HepG2 (cell line): ENCODE results near the gene NALCN. TPM values are rescaled to one million over a fixed set of nuclear protein-coding genes. Genes with fewer than 3 reads are reported as not detected.

ENCODE experiments used
- ATAC-seq: fragments of 200-7000 bp; cut with Tn5 transposase; 3 replicates; pipeline ENCODE4 v1.9.1; 2020; ENCODE audit warnings: mild to moderate bottlenecking, moderate library complexity
- BruUV-seq: library from RNA; stranded (reverse); fragments of 400-500 nt; replicated peaks from 2 replicates; lab custom pipeline; 2021; lab: Mats Ljungman, UMichigan
- CTCF ChIA-PET: fragments of 300-600 bp; formaldehyde crosslinking; extraction: SDS; loops from one replicate; lab custom pipeline; 2021; ENCODE audit warnings: low total read pairs, inconsistent platforms, low intra/inter-chr PET ratio; lab: Yijun Ruan, JAX
- POLR2A ChIA-PET: fragments of 350-600 bp; sonication (Branson Sonifier 250); formaldehyde crosslinking; loops from one replicate; lab custom pipeline; 2020; ENCODE audit warnings: antibody characterized with exemption, inconsistent platforms; lab: Yijun Ruan, JAX
- DNase-seq: peaks from one replicate; pipeline ENCODE4 v3.0.0-alpha.2; 2015; ENCODE audit warnings: low spot score
- FAIRE-seq: peaks from 3 replicates; lab custom pipeline; 2011; peaks lifted over from hg19 to GRCh38; lab: Jason Lieb, UNC
- H2AFZ ChIP-seq: one replicate; pipeline ENCODE4 v1.6.1; 2011; ENCODE audit warnings: low read length, inconsistent platforms
- H3K27ac ChIP-seq: fragments of 300-600 bp; 3 replicates; pipeline ENCODE4 v1.8.0; 2011; ENCODE audit warnings: mixed run types, mild to moderate bottlenecking, mixed read lengths, low read length, inconsistent platforms; ENCODE audit not compliant: insufficient read depth; ENCODE audit errors: extremely low read length
- H3K27me3 ChIP-seq, 2 experiments: fragments of 200-600 bp in 1 of 2; 2 replicates in 1 of 2; 3 replicates in 1 of 2; pipeline versions ENCODE4 v1.6.0 to v1.8.0; 2011; ENCODE audit warnings: low read length in 2 of 2, mild to moderate bottlenecking in 2 of 2, moderate library complexity in 2 of 2, inconsistent platforms in 1 of 2; ENCODE audit not compliant: insufficient read depth in 2 of 2, control insufficient read depth in 1 of 2
- H3K36me3 ChIP-seq, 2 experiments: fragments of 200-600 bp in 1 of 2; replicated peaks in 1 of 2; 2 replicates in 1 of 2; 3 replicates in 1 of 2; pipeline versions ENCODE4 v1.5.1 to v1.8.0; 2011; ENCODE audit warnings: low read length in 2 of 2, inconsistent platforms in 1 of 2; ENCODE audit not compliant: insufficient read depth in 2 of 2, control insufficient read depth in 1 of 2
- H3K4me1 ChIP-seq: 2 replicates; pipeline ENCODE4 v1.5.1; 2012; ENCODE audit warnings: low read length, inconsistent platforms; ENCODE audit not compliant: insufficient read depth
- H3K4me2 ChIP-seq: 2 replicates; pipeline ENCODE4 v1.6.0; 2011; ENCODE audit warnings: low read depth, low read length, inconsistent platforms
- H3K4me3 ChIP-seq, 3 experiments: fragments of 200-600 bp in 1 of 3; sonication (generic), shearing (Covaris generic) in 1 of 3; replicated peaks in 1 of 3; 2 replicates each; pipeline ENCODE4 v1.5.1; 2011 to 2016; ENCODE audit warnings: low read length in 3 of 3, inconsistent platforms in 2 of 3, low read depth in 2 of 3, mild to moderate bottlenecking in 2 of 3, control low read depth in 1 of 3, mixed read lengths in 1 of 3; ENCODE audit not compliant: insufficient read depth in 1 of 3
- H3K79me2 ChIP-seq: one replicate; pipeline ENCODE4 v1.6.1; 2011; ENCODE audit warnings: low read length, inconsistent platforms; ENCODE audit not compliant: insufficient read depth
- H3K9ac ChIP-seq: 2 replicates; pipeline ENCODE4 v1.6.0; 2011; ENCODE audit warnings: mild to moderate bottlenecking, low read depth, low read length, inconsistent platforms; ENCODE audit not compliant: insufficient read depth
- H3K9me3 ChIP-seq: 2 replicates; pipeline ENCODE4 v1.5.1; 2012; ENCODE audit warnings: mild to moderate bottlenecking, low read length
- H4K20me1 ChIP-seq: 2 replicates; pipeline ENCODE4 v1.6.0; 2011; ENCODE audit warnings: inconsistent platforms, mild to moderate bottlenecking, low read length, moderate library complexity; ENCODE audit not compliant: insufficient read depth
- HDAC1 ChIP-seq: sonication (generic); formaldehyde crosslinking; IDR thresholded peaks from 2 replicates; pipeline ENCODE4 v1.5.1; 2020; ENCODE audit warnings: mild to moderate bottlenecking, missing genetic modification reagents
- HMGXB3 ChIP-seq: sonication (generic); formaldehyde crosslinking; IDR thresholded peaks from 2 replicates; pipeline ENCODE4 v1.4.0; 2020; ENCODE audit warnings: missing genetic modification reagents, borderline replicate concordance
- MIER2 ChIP-seq: IDR thresholded peaks from 2 replicates; pipeline ENCODE4 v1.6.1; 2016; ENCODE audit warnings: missing biosample characterization, missing genetic modification reagents
- NCOA2 ChIP-seq: sonication (generic); formaldehyde crosslinking; IDR thresholded peaks from 2 replicates; pipeline ENCODE4 v1.8.0; 2022; ENCODE audit warnings: inconsistent platforms
- NFKBIZ ChIP-seq: IDR thresholded peaks from 2 replicates; pipeline ENCODE4 v1.6.1; 2018; ENCODE audit warnings: missing genetic modification reagents, missing compliant biosample characterization
- SRSF4 ChIP-seq: fragments of 200-400 bp; formaldehyde crosslinking; IDR thresholded peaks from one replicate; pipeline ENCODE4 v1.6.1; 2018; ENCODE audit warnings: mild to moderate bottlenecking, low read depth, low read length, moderate library complexity; ENCODE audit not compliant: poor library complexity, severe bottlenecking
- TBL1XR1 ChIP-seq: fragments of 150-350 bp; IDR thresholded peaks from 2 replicates; pipeline ENCODE4 v1.6.1; 2014; ENCODE audit warnings: borderline replicate concordance, low read length; ENCODE audit not compliant: partially characterized antibody
- WIZ ChIP-seq: sonication (generic); formaldehyde crosslinking; IDR thresholded peaks from 2 replicates; pipeline ENCODE4 v1.5.1; 2020; ENCODE audit warnings: mild to moderate bottlenecking, missing genetic modification reagents
- ZBTB38 ChIP-seq: sonication (generic); formaldehyde crosslinking; IDR thresholded peaks from 2 replicates; pipeline ENCODE4 v1.5.1; 2020; ENCODE audit warnings: mild to moderate bottlenecking, missing genetic modification reagents
- ZNF20 ChIP-seq: sonication (generic); formaldehyde crosslinking; IDR thresholded peaks from 2 replicates; pipeline ENCODE4 v1.4.0; 2020; ENCODE audit warnings: mild to moderate bottlenecking, moderate library complexity, missing genetic modification reagents
- ZNF430 ChIP-seq: sonication (generic); formaldehyde crosslinking; IDR thresholded peaks from 2 replicates; pipeline ENCODE4 v1.9.0; 2021; ENCODE audit warnings: mild to moderate bottlenecking, missing genetic modification reagents
- ZNF569 ChIP-seq: sonication (generic); formaldehyde crosslinking; IDR thresholded peaks from 2 replicates; pipeline ENCODE4 v1.5.0; 2020; ENCODE audit warnings: mild to moderate bottlenecking, missing genetic modification reagents, moderate library complexity, borderline replicate concordance
- ZNF713 ChIP-seq: sonication (generic); formaldehyde crosslinking; IDR thresholded peaks from 2 replicates; pipeline ENCODE4 v1.4.0; 2020; ENCODE audit warnings: mild to moderate bottlenecking, missing genetic modification reagents
- ZNF768 ChIP-seq: sonication (generic); formaldehyde crosslinking; IDR thresholded peaks from 2 replicates; pipeline ENCODE4 v1.4.0; 2020; ENCODE audit warnings: missing genetic modification reagents
- ZNF775 ChIP-seq: sonication (generic); formaldehyde crosslinking; IDR thresholded peaks from 2 replicates; pipeline ENCODE4 v1.4.0; 2020; ENCODE audit warnings: missing genetic modification reagents, mild to moderate bottlenecking, moderate library complexity, borderline replicate concordance
- ZNF891 ChIP-seq: sonication (generic); formaldehyde crosslinking; IDR thresholded peaks from 2 replicates; pipeline ENCODE4 v1.5.0; 2020; ENCODE audit warnings: mild to moderate bottlenecking, missing genetic modification reagents
- WGBS: methylation state at CpG from one replicate; pipeline ENCODE4 v1.1.6; 2017; ENCODE audit warnings: low lambda C conversion rate; 5-methylcytosine and 5-hydroxymethylcytosine counted together
- in situ Hi-C: cut with HindIII; loops from 2 replicates; pipeline ENCODE4 v1.10.0; 2017; ENCODE audit warnings: low pct_unique_long_range_greater_than_20kb; ENCODE audit not compliant: extremely low pct_ligation_motif_present
- intact Hi-C: fragments of 100-400 bp; cut with micrococcal nuclease; formaldehyde crosslinking; loops from one replicate; pipeline ENCODE4 v1.10.0; 2022; ENCODE audit not compliant: unreplicated experiment
- polyA plus RNA-seq, 8 experiments: library from polyadenylated mRNA; depleted of rRNA in 3 of 8; stranded (reverse) in 7 of 8; unstranded in 1 of 8; fragments of >200 nt; fragmentation: Illumina TruSeq in 4 of 8; extraction: Trizol in 4 of 8; gene quantifications; 2 replicates each; pipeline versions ENCODE4 v1.2.1 to v1.2.3, GENCODE V29; 2011 to 2016; ENCODE audit warnings: low read depth in 4 of 8, missing spikeins in 1 of 8, mixed read lengths in 1 of 8; ENCODE audit not compliant: insufficient read depth in 1 of 8
- total RNA-seq, 5 experiments: library from RNA; depleted of rRNA; stranded (reverse); fragments of >200 nt; fragmentation: Illumina TruSeq; extraction: Trizol; gene quantifications; 2 replicates each; pipeline ENCODE4 v1.2.3, GENCODE V29; 2016; ENCODE audit warnings: low read depth in 1 of 5
- TF ChIP-seq, protein P1 (sequence below): sonication (generic); formaldehyde crosslinking; IDR thresholded peaks from 2 replicates; pipeline ENCODE4 v1.4.0; 2020; ENCODE audit warnings: mild to moderate bottlenecking, missing genetic modification reagents, borderline replicate concordance
- TF ChIP-seq, protein P2 (sequence below): sonication (generic); formaldehyde crosslinking; IDR thresholded peaks from 2 replicates; pipeline ENCODE4 v1.8.0; 2022; ENCODE audit warnings: low read depth, missing genetic modification reagents

The NALCN gene
- total and polyA plus RNA-seq, 2 of the 13 experiments (the other 11 are each of a cell fraction or from before 2014, with no cell fraction given) = not detected

GRCh38 chr13:101090287-101090686 is 326.0 kb downstream of the NALCN start:
- in situ Hi-C loops (no loop called here), intact Hi-C loops (no loop called here)
- Histone ChIP-seq H4K20me1 (no peaks in the 10 kb centered on the region), H3K79me2 (no peaks in the 10 kb centered on the region), H3K9ac (no peak overlapping the region), H3K9me3 (no peaks in the 10 kb centered on the region), H3K27ac (no peak overlapping the region), H2AFZ (no peak overlapping the region), H3K27me3 (peaks cover 3 to 15% of the 10 kb centered on the region in 2 experiments; a peak in 2 of 5 replicates), H3K4me1 (no peaks in the 10 kb centered on the region), H3K36me3 (no peaks in the 10 kb centered on the region), H3K4me2 (no peak overlapping the region), H3K4me3 (no peak overlapping the region)
- ATAC-seq (no peak), FAIRE-seq (no peak), DNase-seq (no peak)
- 15% methylated on average over 4 of the region's 4 CpGs for WGBS
- TF ChIP-seq ZNF569 (CRISPR knock-in tag) (no peak), ZBTB38 (no peak), ZNF768 (CRISPR knock-in tag) (no peak), SRSF4 (no peak), ZNF20 (CRISPR knock-in tag) (no peak), MIER2 (CRISPR knock-in tag) (no peak), TBL1XR1 (no peak), NFKBIZ (no peak), NCOA2 (CRISPR knock-in tag) (no peak), WIZ (CRISPR knock-in tag) (no peak), ZNF430 (CRISPR knock-in tag) (no peak), ZNF713 (CRISPR knock-in tag) (no peak), ZNF775 (no peak), HMGXB3 (CRISPR knock-in tag) (no peak), ZNF891 (CRISPR knock-in tag) (no peak), HDAC1 (CRISPR knock-in tag) (no peak)
- TF ChIP-seq, protein P1, sequence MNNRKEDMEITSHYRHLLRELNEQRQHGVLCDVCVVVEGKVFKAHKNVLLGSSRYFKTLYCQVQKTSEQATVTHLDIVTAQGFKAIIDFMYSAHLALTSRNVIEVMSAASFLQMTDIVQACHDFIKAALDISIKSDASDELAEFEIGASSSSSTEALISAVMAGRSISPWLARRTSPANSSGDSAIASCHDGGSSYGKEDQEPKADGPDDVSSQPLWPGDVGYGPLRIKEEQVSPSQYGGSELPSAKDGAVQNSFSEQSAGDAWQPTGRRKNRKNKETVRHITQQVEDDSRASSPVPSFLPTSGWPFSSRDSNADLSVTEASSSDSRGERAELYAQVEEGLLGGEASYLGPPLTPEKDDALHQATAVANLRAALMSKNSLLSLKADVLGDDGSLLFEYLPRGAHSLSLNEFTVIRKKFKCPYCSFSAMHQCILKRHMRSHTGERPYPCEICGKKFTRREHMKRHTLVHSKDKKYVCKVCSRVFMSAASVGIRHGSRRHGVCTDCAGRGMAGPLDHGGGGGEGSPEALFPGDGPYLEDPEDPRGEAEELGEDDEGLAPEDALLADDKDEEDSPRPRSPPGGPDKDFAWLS (CRISPR knock-in tag) = no peak
- TF ChIP-seq, protein P2, sequence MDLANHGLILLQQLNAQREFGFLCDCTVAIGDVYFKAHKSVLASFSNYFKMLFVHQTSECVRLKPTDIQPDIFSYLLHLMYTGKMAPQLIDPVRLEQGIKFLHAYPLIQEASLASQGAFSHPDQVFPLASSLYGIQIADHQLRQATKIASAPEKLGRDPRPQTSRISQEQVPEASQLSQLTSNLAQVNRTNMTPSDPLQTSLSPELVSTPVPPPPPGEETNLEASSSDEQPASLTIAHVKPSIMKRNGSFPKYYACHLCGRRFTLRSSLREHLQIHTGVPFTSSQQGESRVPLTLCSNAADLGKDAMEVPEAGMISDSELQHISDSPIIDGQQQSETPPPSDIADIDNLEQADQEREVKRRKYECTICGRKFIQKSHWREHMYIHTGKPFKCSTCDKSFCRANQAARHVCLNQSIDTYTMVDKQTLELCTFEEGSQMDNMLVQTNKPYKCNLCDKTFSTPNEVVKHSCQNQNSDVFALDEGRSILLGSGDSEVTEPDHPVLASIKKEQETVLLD (CRISPR knock-in tag) = no peak
- no TSS peak for BruUV-seq
- CTCF ChIA-PET = no interaction called here
- POLR2A ChIA-PET = no interaction called here
